CD4-positive, CD25-positive, alpha-beta regulatory T cell (primary cell): ENCODE measurements around the gene BLOC1S4. TPM values are rescaled to one million over a fixed set of nuclear protein-coding genes. Genes with fewer than 3 reads are reported as not detected.

ENCODE experiments used
- ATAC-seq, 2 donors: fragments of 150-1000 bp; cut with Tn5 transposase; one replicate each; pipeline ENCODE4 v1.10.0; 2021; ENCODE audit warnings: low read depth in 2 of 2, moderate number of reproducible peaks in 2 of 2, moderate library complexity in 1 of 2
- DNase-seq, 3 donors: peaks; one replicate each; pipeline versions ENCODE4 v3.0.0 to v3.0.0-alpha.2; 2012 to 2022; ENCODE audit warnings: mixed read lengths in 1 of 3
- H3K27ac ChIP-seq: one replicate; pipeline ENCODE4 v1.7.0; 2013; ENCODE audit warnings: mild to moderate bottlenecking, low read length; ENCODE audit not compliant: insufficient read depth, poor library complexity, severe bottlenecking
- H3K27me3 ChIP-seq: one replicate; pipeline ENCODE4 v1.7.0; 2013; ENCODE audit warnings: low read length; ENCODE audit not compliant: control insufficient read depth, insufficient read depth
- H3K36me3 ChIP-seq: one replicate; pipeline ENCODE4 v1.7.0; 2013; ENCODE audit warnings: mild to moderate bottlenecking, low read length, moderate library complexity; ENCODE audit not compliant: control insufficient read depth, insufficient read depth
- H3K4me1 ChIP-seq: 2 replicates; pipeline ENCODE4 v1.7.0; 2013; ENCODE audit warnings: mild to moderate bottlenecking, low read length; ENCODE audit not compliant: insufficient read depth, control insufficient read depth, poor library complexity, severe bottlenecking
- H3K4me3 ChIP-seq: one replicate; pipeline ENCODE4 v1.7.0; 2013; ENCODE audit warnings: low read depth, mild to moderate bottlenecking, low read length, moderate library complexity
- H3K9me3 ChIP-seq, 2 experiments: 1 replicate in 1 of 2; 2 replicates in 1 of 2; pipeline ENCODE4 v1.7.0; 2013; ENCODE audit warnings: low read length in 2 of 2, mild to moderate bottlenecking in 1 of 2, moderate library complexity in 1 of 2; ENCODE audit not compliant: control insufficient read depth in 2 of 2
- H3K27ac Mint-ChIP-seq, 3 donors: one replicate each; pipeline ENCODE4 v1.8.0; 2020 to 2022; ENCODE audit warnings: mild to moderate bottlenecking in 3 of 3, mixed read lengths in 3 of 3, moderate library complexity in 2 of 3
- H3K27me3 Mint-ChIP-seq: one replicate; pipeline ENCODE4 v1.8.0; 2022; ENCODE audit warnings: mild to moderate bottlenecking, mixed read lengths
- H3K36me3 Mint-ChIP-seq: one replicate; pipeline ENCODE4 v1.8.0; 2020; ENCODE audit warnings: mixed read lengths
- H3K4me1 Mint-ChIP-seq, 4 donors: one replicate each; pipeline ENCODE4 v1.8.0; 2020 to 2022; ENCODE audit warnings: mixed read lengths in 4 of 4, mild to moderate bottlenecking in 1 of 4
- H3K4me3 Mint-ChIP-seq, 4 donors: one replicate each; pipeline ENCODE4 v1.8.0; 2020 to 2022; ENCODE audit warnings: mild to moderate bottlenecking in 4 of 4, mixed read lengths in 4 of 4, moderate library complexity in 3 of 4
- H3K9me3 Mint-ChIP-seq, 7 donors: one replicate each; pipeline ENCODE4 v1.8.0; 2020 to 2022; ENCODE audit warnings: mixed read lengths in 7 of 7, mild to moderate bottlenecking in 3 of 7, moderate library complexity in 2 of 7
- polyA plus RNA-seq, 4 donors: library from polyadenylated mRNA; unstranded; fragments of 300-500 nt; fragmentation: Illumina TruSeq; gene quantifications; one replicate each; pipeline ENCODE4 v1.2.3, GENCODE V29; 2021
- total RNA-seq: library from RNA; stranded (reverse); gene quantifications from one replicate; pipeline ENCODE4 v1.2.3, GENCODE V29; 2022

BLOC1S4 gene
- total and polyA plus RNA-seq, 5 donors from 2014 or later, result 27.5 to 103 (median 91.0) TPM

GRCh38 chr4:6748286-6748685 lies 32.3 kb downstream of the BLOC1S4 start:
- DNase-seq (no peak), ATAC-seq (no peak)
- no peak overlapping the region for H3K27ac Mint-ChIP-seq

DNA sequence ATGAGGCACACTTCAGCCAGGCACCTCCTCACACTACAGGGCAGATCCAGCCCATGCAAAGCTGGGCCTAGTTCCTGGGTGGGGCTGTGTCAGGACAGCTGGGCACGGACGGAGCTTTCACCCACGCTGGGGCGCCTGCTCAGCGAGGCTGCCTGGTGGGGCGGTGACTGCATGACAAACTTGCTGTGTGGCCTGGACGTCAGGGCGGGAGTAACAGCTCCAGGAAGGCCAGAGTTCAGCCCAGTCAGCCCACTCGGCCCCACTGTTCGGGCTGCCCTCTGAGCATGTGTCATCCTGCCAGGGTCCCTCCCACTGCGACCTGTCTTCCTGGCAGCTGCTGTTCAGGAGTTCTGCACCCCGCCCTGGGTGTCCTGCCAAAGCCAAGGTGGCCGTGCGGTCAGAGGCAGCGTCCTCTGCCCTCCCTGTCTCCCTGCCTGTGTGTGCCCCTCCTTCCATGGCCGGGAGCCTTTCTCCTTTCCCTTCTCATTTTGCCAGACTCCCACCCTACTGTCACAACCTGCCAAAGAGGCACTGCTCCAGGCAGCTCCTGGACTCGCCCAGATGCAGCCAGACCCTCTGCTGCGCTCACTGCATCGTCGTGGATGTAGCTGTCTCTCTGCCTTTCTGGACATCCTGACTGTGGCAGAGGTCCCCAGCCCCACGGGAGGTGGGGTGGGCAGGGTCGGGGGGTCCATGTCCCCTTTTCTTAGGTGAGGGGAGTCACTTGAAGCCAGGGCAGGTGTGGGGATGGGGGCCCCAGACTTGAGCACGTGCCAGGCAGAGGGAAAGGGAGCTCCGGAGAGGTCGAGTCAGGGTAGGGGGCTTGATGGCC lies 33.6 kb downstream of the BLOC1S4 start:
- Histone ChIP-seq H3K4me3 (no peak overlapping the region), H3K9me3 (no peaks in the 10 kb centered on the region), H3K27ac (no peak overlapping the region), H3K36me3 (no peaks in the 10 kb centered on the region), H3K4me1 (peaks cover 13% of the 10 kb centered on the region), H3K27me3 (no peaks in the 10 kb centered on the region)
- Mint-ChIP-seq H3K4me1 (peaks cover 0 to 14% (median 9%) of the 10 kb centered on the region in 4 donors), H3K27me3 (no peaks in the 10 kb centered on the region), H3K27ac (peak overlapping the region in 1 of 3 donors; percentile 94), H3K9me3 (no peaks in the 10 kb centered on the region), H3K36me3 (no peaks in the 10 kb centered on the region), H3K4me3 (no peak overlapping the region)
- ATAC-seq (no peak), DNase-seq (no peak)

More at GRCh38 chr4:6748286-6748685, 32.3 kb downstream of the BLOC1S4 start:
- Mint-ChIP-seq H3K36me3 (no peaks in the 10 kb centered on the region), H3K4me3 (no peak overlapping the region), H3K27me3 (no peaks in the 10 kb centered on the region), H3K4me1 (peaks cover 0 to 14% (median 9%) of the 10 kb centered on the region in 4 donors), H3K9me3 (no peaks in the 10 kb centered on the region)
- H3K4me1 ChIP-seq, result peaks cover 13% of the 10 kb centered on the region
- no peak overlapping the region for H3K27ac ChIP-seq
- no peaks in the 10 kb centered on the region for H3K9me3 ChIP-seq
- H3K4me3 ChIP-seq, result no peak overlapping the region
- H3K27me3 ChIP-seq, result no peaks in the 10 kb centered on the region
- H3K36me3 ChIP-seq, result no peaks in the 10 kb centered on the region

DNA sequence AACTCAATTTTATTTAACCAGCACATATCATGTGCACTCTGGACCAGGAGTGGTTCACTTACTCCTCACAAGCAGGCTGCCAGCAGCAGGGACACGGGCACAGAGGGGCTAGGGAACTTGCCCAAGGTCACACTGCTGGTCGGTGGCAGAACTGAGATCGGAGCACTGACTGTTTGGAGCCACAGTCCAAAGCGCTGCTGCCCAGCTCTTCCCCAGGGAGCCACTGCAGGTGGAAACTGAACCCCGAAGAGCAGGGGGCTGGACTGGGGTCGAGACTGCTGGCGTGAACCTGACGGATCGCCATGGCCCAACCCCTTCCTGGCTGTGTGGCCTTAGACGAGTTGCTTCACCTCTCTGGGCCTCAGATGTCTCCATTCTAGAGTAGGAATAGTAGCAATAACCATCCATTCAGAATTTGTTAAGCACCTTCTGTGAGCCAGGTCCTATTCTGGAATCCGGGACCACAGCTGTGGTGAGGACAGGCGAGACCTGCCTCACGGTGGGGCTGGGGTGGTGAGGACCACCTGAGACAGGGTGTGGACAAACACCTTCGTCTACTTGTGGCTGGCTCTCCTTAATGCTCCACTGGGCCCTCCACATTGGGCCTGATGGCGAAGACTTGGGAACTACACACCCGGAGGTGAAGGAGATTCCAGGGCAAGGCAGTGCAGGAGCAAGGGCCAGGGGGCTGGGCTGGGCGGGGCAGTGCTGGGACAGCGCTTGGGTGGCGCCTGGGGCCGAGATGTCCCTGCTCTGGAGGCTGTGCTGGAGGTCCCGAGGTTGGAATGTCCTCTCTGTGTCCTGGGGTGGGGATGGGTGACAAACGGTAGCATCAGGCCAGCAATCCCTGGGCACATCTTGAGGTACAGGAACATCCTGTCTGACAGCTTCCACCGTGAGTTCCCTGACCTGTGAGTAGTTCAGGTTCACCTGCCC lies 34.6 kb downstream of the BLOC1S4 start:
- Histone ChIP-seq H3K27me3 (no peaks in the 10 kb centered on the region), H3K4me1 (peaks cover 13% of the 10 kb centered on the region), H3K27ac (no peak overlapping the region), H3K36me3 (no peaks in the 10 kb centered on the region), H3K9me3 (no peaks in the 10 kb centered on the region), H3K4me3 (no peak overlapping the region)
- Mint-ChIP-seq H3K27ac (peak overlapping the region in 1 of 3 donors; percentile 94), H3K36me3 (no peaks in the 10 kb centered on the region), H3K27me3 (no peaks in the 10 kb centered on the region), H3K4me1 (peaks cover 0 to 14% (median 8%) of the 10 kb centered on the region in 4 donors), H3K4me3 (peak overlapping the region in 3 of 4 donors; percentile 8 to 57 (median 38)), H3K9me3 (no peaks in the 10 kb centered on the region)
- DNase-seq, result no peak
- ATAC-seq, result no peak

GRCh38 chr4:6751611-6752485 lies 35.9 kb downstream of the BLOC1S4 start:
- H3K4me3 Mint-ChIP-seq, result peak overlapping the region; percentile 57 to 83 (median 71)
- H3K27me3 Mint-ChIP-seq, result no peaks in the 10 kb centered on the region
- H3K4me1 Mint-ChIP-seq, result peaks cover 0 to 14% (median 8%) of the 10 kb centered on the region in 4 donors
- ATAC-seq (no peak), DNase-seq (peak in 1 of 3 donors; percentile 55)
- H3K4me1 ChIP-seq, result peaks cover 13% of the 10 kb centered on the region
- H3K36me3 ChIP-seq, result no peaks in the 10 kb centered on the region
- H3K9me3 ChIP-seq, result no peaks in the 10 kb centered on the region
- H3K9me3 Mint-ChIP-seq, result no peaks in the 10 kb centered on the region
- H3K27me3 ChIP-seq, result no peaks in the 10 kb centered on the region
- no peaks in the 10 kb centered on the region for H3K36me3 Mint-ChIP-seq
- peak overlapping the region; percentile 71 for H3K4me3 ChIP-seq
- peak overlapping the region in 2 of 3 donors; percentile 42 to 94 for H3K27ac Mint-ChIP-seq
- H3K27ac ChIP-seq, result no peak overlapping the region

- DNase-seq, result no peak
- Mint-ChIP-seq H3K36me3 (no peaks in the 10 kb centered on the region), H3K4me3 (no peak overlapping the region), H3K27me3 (no peaks in the 10 kb centered on the region), H3K4me1 (peaks cover 0 to 14% (median 8%) of the 10 kb centered on the region in 4 donors), H3K9me3 (no peaks in the 10 kb centered on the region), H3K27ac (no peak overlapping the region)
- no peak overlapping the region for H3K4me3 ChIP-seq
- H3K36me3 ChIP-seq, result no peaks in the 10 kb centered on the region
- no peak for ATAC-seq
- H3K4me1 ChIP-seq, result peaks cover 13% of the 10 kb centered on the region
- no peaks in the 10 kb centered on the region for H3K9me3 ChIP-seq
- H3K27ac ChIP-seq, result no peak overlapping the region
- no peaks in the 10 kb centered on the region for H3K27me3 ChIP-seq
Observed at GRCh38 chr4:6752486-6752829, 36.5 kb downstream of the BLOC1S4 start.

GRCh38 chr4:6753103-6753560 lies 37.2 kb downstream of the BLOC1S4 start:
- no peak overlapping the region for H3K4me3 ChIP-seq
- Mint-ChIP-seq H3K36me3 (no peaks in the 10 kb centered on the region), H3K27me3 (no peaks in the 10 kb centered on the region), H3K4me1 (peaks cover 0 to 14% (median 8%) of the 10 kb centered on the region in 4 donors), H3K27ac (no peak overlapping the region), H3K9me3 (no peaks in the 10 kb centered on the region), H3K4me3 (no peak overlapping the region)
- DNase-seq, result no peak
- H3K27ac ChIP-seq, result no peak overlapping the region
- H3K4me1 ChIP-seq, result peaks cover 13% of the 10 kb centered on the region
- H3K9me3 ChIP-seq, result no peaks in the 10 kb centered on the region
- no peaks in the 10 kb centered on the region for H3K27me3 ChIP-seq
- H3K36me3 ChIP-seq, result no peaks in the 10 kb centered on the region
- no peak for ATAC-seq

- H3K36me3 Mint-ChIP-seq, result no peaks in the 10 kb centered on the region
- H3K9me3 Mint-ChIP-seq, result no peaks in the 10 kb centered on the region
- Histone ChIP-seq H3K27me3 (no peaks in the 10 kb centered on the region), H3K27ac (no peak overlapping the region), H3K9me3 (no peaks in the 10 kb centered on the region), H3K4me3 (no peak overlapping the region), H3K36me3 (no peaks in the 10 kb centered on the region), H3K4me1 (peaks cover 13% of the 10 kb centered on the region)
- no peak for DNase-seq
- H3K4me3 Mint-ChIP-seq, result no peak overlapping the region
- peaks cover 0 to 14% (median 8%) of the 10 kb centered on the region in 4 donors for H3K4me1 Mint-ChIP-seq
- H3K27ac Mint-ChIP-seq, result no peak overlapping the region
- no peaks in the 10 kb centered on the region for H3K27me3 Mint-ChIP-seq
- no peak for ATAC-seq
Observed at GRCh38 chr4:6753891-6754290, 37.9 kb downstream of the BLOC1S4 start.
